GM18907 (cell line): ENCODE data around the gene VNN1.
A peak's percentile ranks its signal among the peaks of the same experiment; 100 is the strongest.
"Not testable (repeated sequence)": the region's sequence is repeated elsewhere in the genome, so short reads cannot be mapped to it uniquely, and the experiment has no call there.

Source experiments
- ATAC-seq: cut with Tn5 transposase; IDR thresholded peaks from one replicate; pipeline ENCODE4 v1.9.1; 2021; ENCODE audit warnings: mild to moderate bottlenecking, moderate library complexity; ENCODE audit not compliant: unreplicated experiment

The VNN1 gene

DNA sequence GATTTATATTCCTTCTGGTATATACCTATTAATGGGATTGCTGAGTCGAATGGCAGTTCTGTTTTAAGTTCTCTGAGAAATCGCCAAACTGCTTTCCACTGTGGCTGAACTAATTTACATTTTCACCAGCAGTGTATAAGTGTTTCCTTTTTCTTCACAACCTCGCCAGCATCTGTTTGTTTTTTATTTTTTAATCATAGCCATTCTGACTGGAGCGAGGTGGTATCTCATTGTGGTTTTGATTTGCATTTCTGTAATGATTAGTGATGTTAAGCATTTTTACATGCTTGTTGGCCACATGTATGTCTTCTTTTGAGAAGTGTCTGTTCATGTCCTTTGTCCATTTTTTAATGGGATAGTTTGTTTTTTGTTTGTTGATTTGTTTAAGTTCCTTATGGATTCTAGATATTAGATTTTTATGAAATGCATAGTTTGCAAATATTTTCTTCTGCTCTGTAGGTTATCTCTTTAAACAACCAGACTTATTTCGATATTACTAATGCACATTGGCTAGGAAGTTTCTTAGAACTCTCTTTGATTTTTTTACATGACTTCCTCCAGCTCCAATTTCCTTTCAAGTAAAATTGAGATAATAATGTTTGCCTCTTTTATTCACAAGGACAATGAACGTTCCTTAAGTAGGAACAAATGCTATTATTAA is 12.2 kb upstream of the VNN1 start:
- ATAC-seq: peak; percentile 91

DNA sequence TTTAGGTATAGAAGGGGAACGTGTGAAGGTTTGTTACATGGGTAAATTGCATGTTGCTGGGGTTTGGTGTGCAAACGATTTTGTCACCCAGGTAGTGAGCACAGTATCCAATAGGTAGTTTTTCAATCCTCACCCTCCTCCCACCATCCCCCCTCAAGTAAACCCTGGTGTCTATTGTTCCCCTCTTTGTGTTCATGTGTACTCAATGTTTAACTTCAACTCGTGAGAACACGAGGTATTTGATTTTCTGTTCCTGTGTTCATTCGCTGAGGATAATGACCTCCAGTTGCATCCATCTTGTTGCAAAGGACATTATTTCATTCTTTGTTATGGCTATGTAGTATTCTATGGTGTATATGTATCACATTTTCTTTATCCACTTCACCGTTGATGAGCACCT is 11.6 kb upstream of the VNN1 start:
- ATAC-seq: peak; percentile 9

DNA sequence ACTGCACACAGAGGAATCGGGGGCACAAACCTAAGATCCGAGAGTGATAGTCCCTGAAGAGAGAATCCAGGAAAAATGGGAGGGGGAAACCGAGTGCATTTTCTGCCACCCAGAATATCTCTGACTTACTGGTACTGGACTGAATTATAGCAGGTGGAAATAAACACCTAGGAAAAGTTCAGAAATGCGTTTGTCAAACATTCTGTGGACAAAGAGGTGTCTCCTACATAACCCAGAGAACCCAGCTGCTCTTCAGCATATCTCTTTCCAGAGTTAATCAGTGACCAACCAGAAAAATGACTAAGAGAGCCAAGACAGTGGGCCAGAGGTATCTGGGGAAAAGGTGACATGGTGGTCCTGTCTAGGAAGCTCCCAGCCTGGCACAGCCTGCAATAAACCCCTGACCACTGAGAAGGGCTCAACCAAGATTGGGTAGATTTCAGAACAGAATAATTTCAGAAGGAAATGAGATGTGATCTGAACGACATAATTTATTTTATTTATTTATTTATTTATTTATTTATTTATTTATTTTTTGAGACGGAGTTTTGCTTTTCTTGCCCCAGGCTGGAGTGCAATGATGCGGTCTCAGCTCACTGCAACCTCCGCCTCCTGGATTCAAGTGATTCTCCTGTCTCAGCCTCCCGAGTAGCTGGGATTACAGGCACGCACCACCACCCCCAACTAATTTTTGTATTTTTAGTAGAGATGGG is 6.0 kb upstream of the VNN1 start:
- no peak for ATAC-seq

DNA sequence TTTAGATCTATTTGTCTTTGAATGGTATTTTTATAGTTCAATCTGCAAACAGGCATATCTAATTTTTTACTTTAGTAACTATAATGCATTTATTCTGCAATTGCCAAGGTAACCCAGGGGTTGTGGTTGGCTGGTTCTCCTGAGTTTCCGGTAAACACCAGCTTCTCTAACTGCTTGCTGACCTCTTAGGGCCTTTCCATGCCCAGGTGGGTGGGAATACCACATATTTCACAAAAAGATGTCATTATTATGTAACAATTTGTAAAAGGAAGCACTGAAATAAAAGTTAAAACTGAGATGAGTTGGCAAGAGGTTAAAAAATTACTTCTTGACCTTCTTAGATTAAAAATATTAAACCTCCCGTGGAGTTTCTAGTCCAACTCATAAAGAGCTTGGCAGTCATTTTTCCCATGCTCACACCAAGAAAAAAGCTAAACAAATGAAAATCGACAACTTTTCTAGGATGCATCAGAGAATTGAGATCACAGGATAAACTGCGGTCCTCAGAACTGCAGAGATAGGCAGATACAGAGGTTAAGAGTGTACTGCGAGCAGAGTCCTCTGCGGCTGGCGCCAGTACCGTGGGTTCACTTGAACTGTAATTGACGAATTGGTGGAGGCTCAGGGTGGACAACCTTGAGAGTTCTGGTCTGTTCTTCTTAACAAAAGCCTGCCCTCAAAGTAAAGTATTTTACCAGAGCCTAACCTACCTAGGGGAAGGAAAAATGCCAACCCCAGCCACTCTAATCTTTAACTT is 2.2 kb upstream of the VNN1 start:
- ATAC-seq: no peak

DNA sequence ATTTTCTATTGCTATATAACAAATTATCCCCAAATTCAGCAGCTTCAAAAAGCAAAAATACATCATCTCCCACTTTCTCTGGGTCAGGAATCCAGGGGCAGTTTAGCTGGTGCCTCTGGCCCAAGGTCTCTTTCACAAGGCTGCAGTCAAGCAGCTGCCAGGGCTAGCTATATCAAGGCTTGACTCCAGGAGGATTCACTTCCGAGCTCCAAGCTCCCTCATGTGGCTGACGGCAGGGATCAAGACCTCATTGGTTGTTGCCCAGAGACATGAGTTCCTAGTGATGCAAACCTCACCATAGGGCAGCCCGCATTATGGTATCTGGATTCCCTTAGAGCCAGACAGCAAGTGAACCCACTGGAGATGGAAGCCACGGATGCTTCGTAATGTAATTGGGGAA is 1.3 kb upstream of the VNN1 start:
- ATAC-seq: no peak

DNA sequence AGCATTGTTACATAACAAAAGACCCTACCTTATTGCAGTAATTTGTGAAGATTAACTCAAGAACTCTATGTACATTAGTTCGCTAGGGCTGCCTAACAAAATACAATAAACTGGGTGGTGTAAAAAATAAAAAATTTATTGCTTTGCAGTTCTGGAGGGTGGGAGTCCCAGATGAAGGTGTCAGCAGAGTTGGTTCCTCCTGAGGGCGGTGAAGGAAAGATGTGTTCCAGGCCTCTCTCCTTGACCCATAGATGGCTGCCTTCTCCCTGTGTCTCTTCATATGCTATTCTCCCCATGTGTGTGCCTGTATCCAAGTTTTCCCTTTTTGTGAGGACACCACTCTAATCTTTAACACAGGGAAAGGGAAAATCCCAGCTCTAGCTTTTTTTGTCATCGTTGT is 305 bp upstream of the VNN1 start:
- no peak for ATAC-seq

GRCh38 chr6:132712366-132712765 is 1.5 kb downstream of the VNN1 start:
- ATAC-seq: no peak

GRCh38 chr6:132708771-132709170 is 5.1 kb downstream of the VNN1 start:
- no peak for ATAC-seq

DNA sequence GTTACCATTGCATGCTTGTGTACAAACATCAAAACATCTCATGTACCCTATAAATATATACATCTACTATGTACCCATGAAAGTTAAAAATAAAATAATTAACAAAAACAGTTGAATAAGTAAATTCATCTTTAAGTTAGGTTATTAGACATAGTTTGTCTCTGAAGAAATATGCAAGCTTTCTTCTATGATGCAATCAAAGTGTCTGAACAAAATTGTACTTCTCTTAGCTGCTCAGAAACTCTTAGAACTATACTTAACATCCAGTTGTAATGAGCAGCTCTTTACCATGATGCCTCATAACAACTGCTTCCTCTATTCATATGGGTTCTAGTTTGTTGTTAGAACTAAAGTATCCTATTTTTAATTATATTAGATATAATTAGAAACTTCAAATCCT is 5.9 kb downstream of the VNN1 start:
- no peak for ATAC-seq

DNA sequence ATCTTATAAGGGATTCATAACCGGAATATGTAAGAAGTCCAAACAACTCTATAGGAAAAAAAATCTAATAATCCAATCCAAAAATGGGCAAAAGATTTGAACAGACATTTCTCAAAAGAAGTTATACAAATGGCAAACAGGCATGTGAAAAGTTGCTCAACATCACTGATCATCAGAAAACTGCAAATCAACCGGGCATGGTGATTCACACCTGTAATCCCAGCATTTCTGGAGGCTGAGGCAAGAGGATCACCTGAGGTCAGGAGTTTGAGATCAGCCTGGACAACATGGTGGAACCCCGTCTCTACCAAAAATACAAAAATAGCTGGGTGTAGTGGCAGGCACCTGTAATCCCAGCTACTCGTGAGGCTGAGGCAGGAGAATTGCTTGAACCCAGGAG is 7.1 kb downstream of the VNN1 start:
- not testable (repeated sequence) for ATAC-seq

DNA sequence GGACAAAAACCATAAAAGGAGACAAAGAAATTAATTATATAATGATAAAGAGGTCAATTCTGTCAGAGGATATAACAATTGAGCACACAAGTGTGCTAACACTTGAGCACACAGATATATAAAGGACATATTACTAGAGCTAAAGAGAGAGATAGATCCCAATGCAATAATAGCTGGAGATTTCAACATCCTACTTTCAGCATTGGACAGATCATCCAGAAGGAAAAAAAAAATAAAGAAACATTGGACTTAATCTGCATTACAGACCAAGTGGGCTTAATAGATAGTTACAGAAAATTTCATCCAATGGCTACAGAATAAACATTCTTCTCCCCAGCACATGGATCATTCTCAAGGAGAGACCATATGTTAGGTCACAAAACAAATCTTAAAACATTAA is 9.9 kb downstream of the VNN1 start:
- no peak for ATAC-seq

- peak; percentile 65 for ATAC-seq
Measured at GRCh38 chr6:132698608-132699007, 15.2 kb downstream of the VNN1 start.

- ATAC-seq: no peak
Measured at GRCh38 chr6:132695773-132696172, 18.1 kb downstream of the VNN1 start.

GRCh38 chr6:132693478-132693877 is 20.4 kb downstream of the VNN1 start:
- no peak for ATAC-seq

DNA sequence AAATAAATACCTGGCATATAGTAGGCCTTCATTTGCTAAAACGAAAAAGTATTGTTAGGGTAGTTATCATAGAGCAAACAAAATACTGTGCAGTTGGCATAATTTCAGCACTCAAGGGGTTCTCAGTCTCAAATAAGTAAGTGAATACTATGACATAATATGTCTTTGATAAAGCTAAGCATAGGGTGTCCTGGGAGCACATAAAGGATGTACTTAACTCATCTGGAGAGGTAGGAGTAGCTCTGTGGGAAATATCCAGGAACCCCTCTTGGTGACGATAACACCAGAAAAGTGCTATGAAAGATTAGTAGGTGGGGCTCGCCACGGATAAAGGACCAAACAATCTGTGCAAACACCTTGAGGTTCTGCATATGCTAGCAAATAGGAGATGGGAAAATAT is 23.2 kb downstream of the VNN1 start:
- no peak for ATAC-seq

- no peak for ATAC-seq
Measured at GRCh38 chr6:132687306-132687705, 26.5 kb downstream of the VNN1 start.

DNA sequence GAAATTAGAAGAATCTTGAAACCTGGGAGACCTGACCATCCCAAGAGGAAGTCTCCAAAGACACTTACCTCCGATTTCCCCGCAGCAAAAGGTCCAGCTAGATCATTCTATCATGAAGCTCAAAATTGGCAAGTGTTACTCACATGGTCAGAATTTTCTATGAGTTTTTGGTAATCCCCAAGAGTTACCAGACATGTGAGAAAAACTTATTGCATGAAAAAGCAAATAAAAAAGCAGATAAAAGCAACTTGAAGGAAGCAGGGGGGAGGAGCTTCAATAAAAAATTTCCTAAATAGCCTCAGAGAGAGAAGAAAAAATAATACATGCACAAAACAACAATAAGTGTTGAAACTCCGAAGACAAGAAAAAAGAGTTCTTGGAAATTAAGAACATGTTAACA is 27.3 kb downstream of the VNN1 start:
- ATAC-seq: no peak

DNA sequence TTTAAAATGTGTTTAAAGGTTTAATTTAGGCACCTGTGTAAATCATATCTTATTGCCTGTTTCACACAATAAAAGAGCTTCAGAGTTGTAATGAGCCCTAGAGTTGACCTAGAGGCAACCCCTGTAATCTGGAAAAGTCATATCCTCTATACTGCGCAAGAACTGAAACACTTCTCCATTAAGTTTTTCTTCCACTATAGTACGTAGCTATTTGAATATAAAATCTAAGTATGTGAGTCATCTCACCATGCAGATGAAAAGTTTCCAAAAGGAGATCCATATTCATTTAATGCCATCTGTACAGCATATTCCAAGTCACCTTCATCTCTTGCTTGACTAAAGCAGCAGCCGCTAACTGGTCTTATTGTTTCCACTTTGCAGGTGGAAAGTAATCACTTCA is 28.8 kb downstream of the VNN1 start:
- ATAC-seq: no peak

DNA sequence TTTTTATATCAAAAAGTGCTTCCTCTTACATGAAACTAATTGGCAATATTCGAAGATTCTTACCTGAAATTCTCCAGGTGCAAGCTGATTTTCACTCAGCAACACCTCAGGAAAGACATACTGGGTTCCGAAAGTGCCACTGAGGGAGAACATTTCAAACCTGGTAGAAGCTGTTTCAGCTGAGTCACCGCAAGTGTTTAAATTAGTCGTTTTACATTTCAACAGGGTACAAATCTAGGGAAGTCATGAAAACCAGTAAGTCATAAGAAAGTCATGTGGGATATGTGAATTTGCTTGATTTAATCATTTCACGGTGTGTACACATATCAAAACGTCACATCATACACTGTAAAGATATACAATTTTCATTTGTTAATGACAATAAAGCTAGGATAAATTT is 29.6 kb downstream of the VNN1 start:
- no peak for ATAC-seq

- no peak for ATAC-seq
Measured at GRCh38 chr6:132683543-132683942, 30.3 kb downstream of the VNN1 start.

DNA sequence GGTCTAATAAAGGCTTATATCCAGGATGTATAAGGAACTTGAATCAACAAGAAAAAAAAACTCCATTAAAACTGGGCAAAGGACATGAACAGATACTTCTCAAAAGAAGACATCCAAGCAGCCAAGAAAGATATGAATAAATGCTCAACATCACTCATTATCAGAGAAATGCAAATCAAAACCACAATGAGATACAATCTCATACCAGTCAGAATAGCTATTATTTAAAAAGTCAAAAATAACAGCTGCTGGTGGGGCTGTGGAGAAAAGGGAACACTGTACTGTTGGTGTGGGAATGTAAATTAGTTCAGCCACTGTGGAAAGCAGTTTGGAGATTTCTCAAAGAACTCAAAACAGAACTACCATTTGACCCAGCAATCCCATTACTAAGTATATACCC is 34.8 kb downstream of the VNN1 start:
- peak; percentile 51 for ATAC-seq

DNA sequence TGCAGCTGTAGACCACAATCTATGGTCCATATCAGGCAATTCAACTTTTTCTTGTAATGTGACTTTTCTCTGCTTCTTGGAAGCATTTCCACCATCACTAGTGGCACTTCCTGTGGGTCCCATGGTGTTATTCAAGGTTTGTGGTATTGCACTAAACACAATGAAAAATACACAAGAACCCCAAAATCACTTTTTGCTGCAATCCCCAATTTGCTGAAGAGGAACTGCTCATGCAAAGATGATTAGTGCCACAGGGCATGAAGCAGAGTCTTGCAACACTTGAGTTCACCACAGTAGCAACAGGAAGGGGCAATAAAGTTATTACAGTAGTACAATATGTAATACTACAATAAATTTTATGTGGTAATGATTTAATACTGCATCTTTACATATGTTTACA is 38.1 kb downstream of the VNN1 start:
- ATAC-seq: no peak
